HepG2 (cell line): Measurements from ENCODE around the gene ESRP2. TPM values are rescaled to one million over a fixed set of nuclear protein-coding genes. Genes with fewer than 3 reads are reported as not detected.

Experiments used
- ATAC-seq: fragments of 200-7000 bp; cut with Tn5 transposase; 3 replicates; pipeline ENCODE4 v1.9.1; 2020; ENCODE audit warnings: mild to moderate bottlenecking, moderate library complexity
- BruUV-seq: library from RNA; stranded (reverse); fragments of 400-500 nt; replicated peaks from 2 replicates; lab custom pipeline; 2021; lab: Mats Ljungman, UMichigan
- CTCF ChIA-PET: fragments of 300-600 bp; formaldehyde crosslinking; extraction: SDS; loops from one replicate; lab custom pipeline; 2021; ENCODE audit warnings: low total read pairs, inconsistent platforms, low intra/inter-chr PET ratio; lab: Yijun Ruan, JAX
- POLR2A ChIA-PET: fragments of 350-600 bp; sonication (Branson Sonifier 250); formaldehyde crosslinking; loops from one replicate; lab custom pipeline; 2020; ENCODE audit warnings: antibody characterized with exemption, inconsistent platforms; lab: Yijun Ruan, JAX
- DNase-seq: peaks from one replicate; pipeline ENCODE4 v3.0.0-alpha.2; 2015; ENCODE audit warnings: low spot score
- FAIRE-seq: peaks from 3 replicates; lab custom pipeline; 2011; peaks lifted over from hg19 to GRCh38; lab: Jason Lieb, UNC
- H2AFZ ChIP-seq: one replicate; pipeline ENCODE4 v1.6.1; 2011; ENCODE audit warnings: low read length, inconsistent platforms
- H3K27ac ChIP-seq: fragments of 300-600 bp; 3 replicates; pipeline ENCODE4 v1.8.0; 2011; ENCODE audit warnings: mixed run types, mild to moderate bottlenecking, mixed read lengths, low read length, inconsistent platforms; ENCODE audit not compliant: insufficient read depth; ENCODE audit errors: extremely low read length
- H3K27me3 ChIP-seq, 2 experiments: fragments of 200-600 bp in 1 of 2; 2 replicates in 1 of 2; 3 replicates in 1 of 2; pipeline versions ENCODE4 v1.6.0 to v1.8.0; 2011; ENCODE audit warnings: low read length in 2 of 2, mild to moderate bottlenecking in 2 of 2, moderate library complexity in 2 of 2, inconsistent platforms in 1 of 2; ENCODE audit not compliant: insufficient read depth in 2 of 2, control insufficient read depth in 1 of 2
- H3K36me3 ChIP-seq, 2 experiments: fragments of 200-600 bp in 1 of 2; replicated peaks in 1 of 2; 2 replicates in 1 of 2; 3 replicates in 1 of 2; pipeline versions ENCODE4 v1.5.1 to v1.8.0; 2011; ENCODE audit warnings: low read length in 2 of 2, inconsistent platforms in 1 of 2; ENCODE audit not compliant: insufficient read depth in 2 of 2, control insufficient read depth in 1 of 2
- H3K4me1 ChIP-seq: 2 replicates; pipeline ENCODE4 v1.5.1; 2012; ENCODE audit warnings: low read length, inconsistent platforms; ENCODE audit not compliant: insufficient read depth
- H3K4me2 ChIP-seq: 2 replicates; pipeline ENCODE4 v1.6.0; 2011; ENCODE audit warnings: low read depth, low read length, inconsistent platforms
- H3K4me3 ChIP-seq, 3 experiments: fragments of 200-600 bp in 1 of 3; sonication (generic), shearing (Covaris generic) in 1 of 3; replicated peaks in 1 of 3; 2 replicates each; pipeline ENCODE4 v1.5.1; 2011 to 2016; ENCODE audit warnings: low read length in 3 of 3, inconsistent platforms in 2 of 3, low read depth in 2 of 3, mild to moderate bottlenecking in 2 of 3, control low read depth in 1 of 3, mixed read lengths in 1 of 3; ENCODE audit not compliant: insufficient read depth in 1 of 3
- H3K79me2 ChIP-seq: one replicate; pipeline ENCODE4 v1.6.1; 2011; ENCODE audit warnings: low read length, inconsistent platforms; ENCODE audit not compliant: insufficient read depth
- H3K9ac ChIP-seq: 2 replicates; pipeline ENCODE4 v1.6.0; 2011; ENCODE audit warnings: mild to moderate bottlenecking, low read depth, low read length, inconsistent platforms; ENCODE audit not compliant: insufficient read depth
- H3K9me3 ChIP-seq: 2 replicates; pipeline ENCODE4 v1.5.1; 2012; ENCODE audit warnings: mild to moderate bottlenecking, low read length
- H4K20me1 ChIP-seq: 2 replicates; pipeline ENCODE4 v1.6.0; 2011; ENCODE audit warnings: inconsistent platforms, mild to moderate bottlenecking, low read length, moderate library complexity; ENCODE audit not compliant: insufficient read depth
- BCL6 ChIP-seq: IDR thresholded peaks from 2 replicates; pipeline ENCODE4 v1.6.1; 2016; ENCODE audit warnings: missing genetic modification reagents, missing compliant biosample characterization
- EEA1 ChIP-seq: sonication (generic); formaldehyde crosslinking; IDR thresholded peaks from 2 replicates; pipeline ENCODE4 v1.5.1; 2020; ENCODE audit warnings: mild to moderate bottlenecking, missing genetic modification reagents, borderline replicate concordance
- FOXA1 ChIP-seq, 2 experiments: fragments of 450-650 bp in 1 of 2; sonication (generic) in 1 of 2; formaldehyde crosslinking in 1 of 2; IDR thresholded peaks; 2 replicates each; pipeline versions ENCODE4 v1.4.0 to v1.6.1; 2016 to 2020; ENCODE audit warnings: missing genetic modification reagents in 1 of 2
- KMT2A ChIP-seq: sonication (generic); formaldehyde crosslinking; IDR thresholded peaks from 2 replicates; pipeline ENCODE4 v1.4.0; 2020; ENCODE audit warnings: missing genetic modification reagents
- NR2F6 ChIP-seq, 2 experiments: IDR thresholded peaks; 2 replicates each; pipeline ENCODE4 v1.6.1; 2016; ENCODE audit warnings: antibody characterized with exemption in 1 of 2, mild to moderate bottlenecking in 1 of 2
- RFX5 ChIP-seq: IDR thresholded peaks from 2 replicates; pipeline ENCODE4 v1.6.1; 2011; ENCODE audit warnings: low read depth, low read length, improper control_type of control experiment
- ZNF619 ChIP-seq: sonication (generic); formaldehyde crosslinking; IDR thresholded peaks from 2 replicates; pipeline ENCODE4 v1.4.0; 2020; ENCODE audit warnings: mild to moderate bottlenecking, missing genetic modification reagents
- WGBS: methylation state at CpG from one replicate; pipeline ENCODE4 v1.1.6; 2017; ENCODE audit warnings: low lambda C conversion rate; 5-methylcytosine and 5-hydroxymethylcytosine counted together
- in situ Hi-C: cut with HindIII; loops from 2 replicates; pipeline ENCODE4 v1.10.0; 2017; ENCODE audit warnings: low pct_unique_long_range_greater_than_20kb; ENCODE audit not compliant: extremely low pct_ligation_motif_present
- intact Hi-C: fragments of 100-400 bp; cut with micrococcal nuclease; formaldehyde crosslinking; loops from one replicate; pipeline ENCODE4 v1.10.0; 2022; ENCODE audit not compliant: unreplicated experiment
- polyA plus RNA-seq, 8 experiments: library from polyadenylated mRNA; depleted of rRNA in 3 of 8; stranded (reverse) in 7 of 8; unstranded in 1 of 8; fragments of >200 nt; fragmentation: Illumina TruSeq in 4 of 8; extraction: Trizol in 4 of 8; gene quantifications; 2 replicates each; pipeline versions ENCODE4 v1.2.1 to v1.2.3, GENCODE V29; 2011 to 2016; ENCODE audit warnings: low read depth in 4 of 8, missing spikeins in 1 of 8, mixed read lengths in 1 of 8; ENCODE audit not compliant: insufficient read depth in 1 of 8
- total RNA-seq, 5 experiments: library from RNA; depleted of rRNA; stranded (reverse); fragments of >200 nt; fragmentation: Illumina TruSeq; extraction: Trizol; gene quantifications; 2 replicates each; pipeline ENCODE4 v1.2.3, GENCODE V29; 2016; ENCODE audit warnings: low read depth in 1 of 5
- TF ChIP-seq, protein P1 (sequence below): sonication (generic); formaldehyde crosslinking; IDR thresholded peaks from 2 replicates; pipeline ENCODE4 v1.4.0; 2020; ENCODE audit warnings: missing genetic modification reagents
- TF ChIP-seq, protein P2 (sequence below): sonication (generic); formaldehyde crosslinking; conservative IDR thresholded peaks from 2 replicates; pipeline ENCODE4 v1.4.0; 2020; ENCODE audit warnings: missing genetic modification reagents
- TF ChIP-seq, protein P3 (sequence below): sonication (generic); formaldehyde crosslinking; IDR thresholded peaks from 2 replicates; pipeline ENCODE4 v1.4.0; 2020; ENCODE audit warnings: mild to moderate bottlenecking, missing genetic modification reagents
- TF ChIP-seq, protein P4 (sequence below): sonication (generic); formaldehyde crosslinking; IDR thresholded peaks from 2 replicates; pipeline ENCODE4 v1.4.0; 2020; ENCODE audit warnings: low read depth, missing genetic modification reagents

The ESRP2 gene
- total and polyA plus RNA-seq, 2 of the 13 experiments (the other 11 are each of a cell fraction or from before 2014, with no cell fraction given) = 21.1 to 32.4 TPM

DNA sequence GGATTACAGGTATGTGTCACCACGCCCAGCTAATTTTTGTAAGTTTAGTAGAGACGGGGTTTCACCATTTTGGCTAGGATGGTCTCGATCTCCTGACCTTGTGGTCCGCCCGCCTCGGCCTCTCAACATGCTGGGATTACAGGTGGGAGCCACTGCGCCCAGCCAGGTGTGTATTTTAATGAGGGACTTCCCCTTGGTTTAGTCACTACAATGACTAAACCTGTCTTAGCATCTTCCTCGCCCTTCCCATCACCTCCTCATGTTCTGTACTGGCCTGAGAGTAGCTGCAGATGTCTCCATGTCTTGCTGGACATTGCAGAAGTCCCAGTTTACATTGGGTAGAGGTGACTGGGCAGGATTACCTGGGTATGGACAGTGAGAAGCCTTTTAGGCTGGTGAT, 38.0 kb upstream of the ESRP2 start:
- Histone ChIP-seq H3K9me3 (no peaks in the 10 kb centered on the region), H2AFZ (no peak overlapping the region), H3K4me1 (peaks cover 68% of the 10 kb centered on the region), H3K27ac (no peak overlapping the region), H3K4me2 (no peak overlapping the region), H3K36me3 (peaks cover 19 to 36% of the 10 kb centered on the region in 2 experiments), H4K20me1 (peaks cover 24% of the 10 kb centered on the region), H3K79me2 (peaks cover 70% of the 10 kb centered on the region), H3K27me3 (no peaks in the 10 kb centered on the region), H3K4me3 (no peak overlapping the region), H3K9ac (no peak overlapping the region)
- POLR2A ChIA-PET = interaction anchor here (0.7 to 0.9 kb wide), 2 partner anchors 9 to 37 kb away, joined by 4 to 5 read pairs; partner anchors contain the start of genes PRMT7 and SLC7A6OS
- no peak for FAIRE-seq
- ATAC-seq = no peak
- DNase-seq = no peak
- CTCF ChIA-PET = no interaction called here
- in situ Hi-C loops = no loop called here
- intact Hi-C loops = no loop called here
- no TSS peak for BruUV-seq
- WGBS = 97% methylated on average over 8 of the region's 8 CpGs
- TF ChIP-seq, protein P1, sequence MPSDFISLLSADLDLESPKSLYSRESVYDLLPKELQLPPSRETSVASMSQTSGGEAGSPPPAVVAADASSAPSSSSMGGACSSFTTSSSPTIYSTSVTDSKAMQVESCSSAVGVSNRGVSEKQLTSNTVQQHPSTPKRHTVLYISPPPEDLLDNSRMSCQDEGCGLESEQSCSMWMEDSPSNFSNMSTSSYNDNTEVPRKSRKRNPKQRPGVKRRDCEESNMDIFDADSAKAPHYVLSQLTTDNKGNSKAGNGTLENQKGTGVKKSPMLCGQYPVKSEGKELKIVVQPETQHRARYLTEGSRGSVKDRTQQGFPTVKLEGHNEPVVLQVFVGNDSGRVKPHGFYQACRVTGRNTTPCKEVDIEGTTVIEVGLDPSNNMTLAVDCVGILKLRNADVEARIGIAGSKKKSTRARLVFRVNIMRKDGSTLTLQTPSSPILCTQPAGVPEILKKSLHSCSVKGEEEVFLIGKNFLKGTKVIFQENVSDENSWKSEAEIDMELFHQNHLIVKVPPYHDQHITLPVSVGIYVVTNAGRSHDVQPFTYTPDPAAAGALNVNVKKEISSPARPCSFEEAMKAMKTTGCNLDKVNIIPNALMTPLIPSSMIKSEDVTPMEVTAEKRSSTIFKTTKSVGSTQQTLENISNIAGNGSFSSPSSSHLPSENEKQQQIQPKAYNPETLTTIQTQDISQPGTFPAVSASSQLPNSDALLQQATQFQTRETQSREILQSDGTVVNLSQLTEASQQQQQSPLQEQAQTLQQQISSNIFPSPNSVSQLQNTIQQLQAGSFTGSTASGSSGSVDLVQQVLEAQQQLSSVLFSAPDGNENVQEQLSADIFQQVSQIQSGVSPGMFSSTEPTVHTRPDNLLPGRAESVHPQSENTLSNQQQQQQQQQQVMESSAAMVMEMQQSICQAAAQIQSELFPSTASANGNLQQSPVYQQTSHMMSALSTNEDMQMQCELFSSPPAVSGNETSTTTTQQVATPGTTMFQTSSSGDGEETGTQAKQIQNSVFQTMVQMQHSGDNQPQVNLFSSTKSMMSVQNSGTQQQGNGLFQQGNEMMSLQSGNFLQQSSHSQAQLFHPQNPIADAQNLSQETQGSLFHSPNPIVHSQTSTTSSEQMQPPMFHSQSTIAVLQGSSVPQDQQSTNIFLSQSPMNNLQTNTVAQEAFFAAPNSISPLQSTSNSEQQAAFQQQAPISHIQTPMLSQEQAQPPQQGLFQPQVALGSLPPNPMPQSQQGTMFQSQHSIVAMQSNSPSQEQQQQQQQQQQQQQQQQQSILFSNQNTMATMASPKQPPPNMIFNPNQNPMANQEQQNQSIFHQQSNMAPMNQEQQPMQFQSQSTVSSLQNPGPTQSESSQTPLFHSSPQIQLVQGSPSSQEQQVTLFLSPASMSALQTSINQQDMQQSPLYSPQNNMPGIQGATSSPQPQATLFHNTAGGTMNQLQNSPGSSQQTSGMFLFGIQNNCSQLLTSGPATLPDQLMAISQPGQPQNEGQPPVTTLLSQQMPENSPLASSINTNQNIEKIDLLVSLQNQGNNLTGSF = no peak
- TF ChIP-seq EEA1 (CRISPR knock-in tag) (no peak), KMT2A (no peak), NR2F6 (IDR thresholded peaks at IDR 0.05) (no peak), NR2F6 (CRISPR knock-in tag; IDR thresholded peaks at IDR 0.05) (no peak), BCL6 (no peak), ZNF619 (no peak), RFX5 (no peak), FOXA1 (IDR thresholded peaks at IDR 0.05) (no peak), FOXA1 (CRISPR knock-in tag; IDR thresholded peaks at IDR 0.05) (no peak)
- TF ChIP-seq, protein P2, sequence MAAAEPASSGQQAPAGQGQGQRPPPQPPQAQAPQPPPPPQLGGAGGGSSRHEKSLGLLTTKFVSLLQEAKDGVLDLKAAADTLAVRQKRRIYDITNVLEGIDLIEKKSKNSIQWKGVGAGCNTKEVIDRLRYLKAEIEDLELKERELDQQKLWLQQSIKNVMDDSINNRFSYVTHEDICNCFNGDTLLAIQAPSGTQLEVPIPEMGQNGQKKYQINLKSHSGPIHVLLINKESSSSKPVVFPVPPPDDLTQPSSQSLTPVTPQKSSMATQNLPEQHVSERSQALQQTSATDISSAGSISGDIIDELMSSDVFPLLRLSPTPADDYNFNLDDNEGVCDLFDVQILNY = no peak
- TF ChIP-seq, protein P3, sequence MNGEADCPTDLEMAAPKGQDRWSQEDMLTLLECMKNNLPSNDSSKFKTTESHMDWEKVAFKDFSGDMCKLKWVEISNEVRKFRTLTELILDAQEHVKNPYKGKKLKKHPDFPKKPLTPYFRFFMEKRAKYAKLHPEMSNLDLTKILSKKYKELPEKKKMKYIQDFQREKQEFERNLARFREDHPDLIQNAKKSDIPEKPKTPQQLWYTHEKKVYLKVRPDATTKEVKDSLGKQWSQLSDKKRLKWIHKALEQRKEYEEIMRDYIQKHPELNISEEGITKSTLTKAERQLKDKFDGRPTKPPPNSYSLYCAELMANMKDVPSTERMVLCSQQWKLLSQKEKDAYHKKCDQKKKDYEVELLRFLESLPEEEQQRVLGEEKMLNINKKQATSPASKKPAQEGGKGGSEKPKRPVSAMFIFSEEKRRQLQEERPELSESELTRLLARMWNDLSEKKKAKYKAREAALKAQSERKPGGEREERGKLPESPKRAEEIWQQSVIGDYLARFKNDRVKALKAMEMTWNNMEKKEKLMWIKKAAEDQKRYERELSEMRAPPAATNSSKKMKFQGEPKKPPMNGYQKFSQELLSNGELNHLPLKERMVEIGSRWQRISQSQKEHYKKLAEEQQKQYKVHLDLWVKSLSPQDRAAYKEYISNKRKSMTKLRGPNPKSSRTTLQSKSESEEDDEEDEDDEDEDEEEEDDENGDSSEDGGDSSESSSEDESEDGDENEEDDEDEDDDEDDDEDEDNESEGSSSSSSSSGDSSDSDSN (CRISPR knock-in tag) = no peak
- TF ChIP-seq, protein P4, sequence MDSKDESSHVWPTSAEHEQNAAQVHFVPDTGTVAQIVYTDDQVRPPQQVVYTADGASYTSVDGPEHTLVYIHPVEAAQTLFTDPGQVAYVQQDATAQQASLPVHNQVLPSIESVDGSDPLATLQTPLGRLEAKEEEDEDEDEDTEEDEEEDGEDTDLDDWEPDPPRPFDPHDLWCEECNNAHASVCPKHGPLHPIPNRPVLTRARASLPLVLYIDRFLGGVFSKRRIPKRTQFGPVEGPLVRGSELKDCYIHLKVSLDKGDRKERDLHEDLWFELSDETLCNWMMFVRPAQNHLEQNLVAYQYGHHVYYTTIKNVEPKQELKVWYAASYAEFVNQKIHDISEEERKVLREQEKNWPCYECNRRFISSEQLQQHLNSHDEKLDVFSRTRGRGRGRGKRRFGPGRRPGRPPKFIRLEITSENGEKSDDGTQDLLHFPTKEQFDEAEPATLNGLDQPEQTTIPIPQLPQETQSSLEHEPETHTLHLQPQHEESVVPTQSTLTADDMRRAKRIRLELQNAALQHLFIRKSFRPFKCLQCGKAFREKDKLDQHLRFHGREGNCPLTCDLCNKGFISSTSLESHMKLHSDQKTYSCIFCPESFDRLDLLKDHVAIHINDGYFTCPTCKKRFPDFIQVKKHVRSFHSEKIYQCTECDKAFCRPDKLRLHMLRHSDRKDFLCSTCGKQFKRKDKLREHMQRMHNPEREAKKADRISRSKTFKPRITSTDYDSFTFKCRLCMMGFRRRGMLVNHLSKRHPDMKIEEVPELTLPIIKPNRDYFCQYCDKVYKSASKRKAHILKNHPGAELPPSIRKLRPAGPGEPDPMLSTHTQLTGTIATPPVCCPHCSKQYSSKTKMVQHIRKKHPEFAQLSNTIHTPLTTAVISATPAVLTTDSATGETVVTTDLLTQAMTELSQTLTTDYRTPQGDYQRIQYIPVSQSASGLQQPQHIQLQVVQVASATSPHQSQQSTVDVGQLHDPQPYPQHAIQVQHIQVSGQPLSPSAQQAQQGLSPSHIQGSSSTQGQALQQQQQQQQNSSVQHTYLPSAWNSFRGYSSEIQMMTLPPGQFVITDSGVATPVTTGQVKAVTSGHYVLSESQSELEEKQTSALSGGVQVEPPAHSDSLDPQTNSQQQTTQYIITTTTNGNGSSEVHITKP (CRISPR knock-in tag) = no peak
